Kidney capillary endothelial cell (primary cell): ENCODE results near the gene C14orf132.

Experiments
- DNase-seq: peaks from one replicate; pipeline ENCODE4 v3.0.0-alpha.2; 2018; ENCODE audit warnings: low spot score

The C14orf132 gene

DNA sequence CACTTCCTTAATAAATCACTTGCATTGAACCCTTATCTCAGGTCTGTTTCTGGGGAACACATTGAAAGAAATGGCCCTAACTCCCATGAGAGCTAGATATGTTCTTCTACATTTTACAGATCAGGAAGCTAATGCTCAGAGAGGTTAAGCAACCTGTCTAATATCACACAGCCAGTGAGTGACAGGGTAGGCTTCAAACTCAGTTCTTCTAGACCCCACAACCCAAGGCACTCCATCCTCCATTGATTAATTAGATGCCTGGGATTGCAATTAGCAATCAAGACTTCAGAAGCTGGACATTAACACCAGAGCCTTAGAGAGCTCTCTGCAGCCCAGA is 59.8 kb downstream of the C14orf132 start:
- no peak for DNase-seq

GRCh38 chr14:96100161-96101064 is 61.3 kb downstream of the C14orf132 start:
- DNase-seq = peak; percentile 87

DNA sequence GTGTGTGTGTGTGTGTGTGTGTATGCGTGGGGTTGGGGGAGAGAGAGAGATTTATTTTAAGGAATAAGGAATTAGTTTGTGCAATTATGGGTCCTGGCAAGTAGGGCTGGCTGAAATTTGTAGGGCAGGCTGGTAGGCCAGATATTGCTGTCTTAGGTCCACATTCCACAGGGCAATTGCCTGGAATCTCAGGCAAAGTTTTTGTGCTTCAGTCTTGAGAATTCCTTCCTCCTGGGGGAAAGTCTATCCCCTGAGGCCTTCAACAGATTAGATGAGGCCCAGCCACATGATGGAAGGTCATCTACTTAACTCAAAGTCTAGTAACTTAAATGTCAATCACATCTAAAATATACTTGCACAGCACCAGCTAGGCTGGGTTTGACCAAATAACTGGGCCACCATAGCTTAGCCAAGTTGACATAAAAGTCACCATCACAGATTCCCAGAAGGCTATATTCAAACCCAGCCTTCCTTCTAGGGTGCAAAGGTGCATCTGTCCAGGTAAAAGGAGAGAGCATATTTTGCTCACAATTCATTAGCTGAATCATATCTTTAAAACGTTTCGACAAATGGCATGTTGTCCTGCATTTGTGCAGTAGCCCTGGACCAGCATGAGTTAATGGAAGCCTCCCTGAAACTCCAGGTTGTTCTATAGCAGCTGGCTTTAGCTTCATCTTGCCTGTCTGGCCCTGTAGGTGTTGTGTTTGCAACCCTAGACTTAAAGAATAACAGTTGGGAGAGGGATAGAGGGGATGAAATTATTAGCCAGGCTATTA is 63.1 kb downstream of the C14orf132 start:
- no peak for DNase-seq

- DNase-seq = no peak
Observed at GRCh38 chr14:96103075-96103474, 63.9 kb downstream of the C14orf132 start.

DNA sequence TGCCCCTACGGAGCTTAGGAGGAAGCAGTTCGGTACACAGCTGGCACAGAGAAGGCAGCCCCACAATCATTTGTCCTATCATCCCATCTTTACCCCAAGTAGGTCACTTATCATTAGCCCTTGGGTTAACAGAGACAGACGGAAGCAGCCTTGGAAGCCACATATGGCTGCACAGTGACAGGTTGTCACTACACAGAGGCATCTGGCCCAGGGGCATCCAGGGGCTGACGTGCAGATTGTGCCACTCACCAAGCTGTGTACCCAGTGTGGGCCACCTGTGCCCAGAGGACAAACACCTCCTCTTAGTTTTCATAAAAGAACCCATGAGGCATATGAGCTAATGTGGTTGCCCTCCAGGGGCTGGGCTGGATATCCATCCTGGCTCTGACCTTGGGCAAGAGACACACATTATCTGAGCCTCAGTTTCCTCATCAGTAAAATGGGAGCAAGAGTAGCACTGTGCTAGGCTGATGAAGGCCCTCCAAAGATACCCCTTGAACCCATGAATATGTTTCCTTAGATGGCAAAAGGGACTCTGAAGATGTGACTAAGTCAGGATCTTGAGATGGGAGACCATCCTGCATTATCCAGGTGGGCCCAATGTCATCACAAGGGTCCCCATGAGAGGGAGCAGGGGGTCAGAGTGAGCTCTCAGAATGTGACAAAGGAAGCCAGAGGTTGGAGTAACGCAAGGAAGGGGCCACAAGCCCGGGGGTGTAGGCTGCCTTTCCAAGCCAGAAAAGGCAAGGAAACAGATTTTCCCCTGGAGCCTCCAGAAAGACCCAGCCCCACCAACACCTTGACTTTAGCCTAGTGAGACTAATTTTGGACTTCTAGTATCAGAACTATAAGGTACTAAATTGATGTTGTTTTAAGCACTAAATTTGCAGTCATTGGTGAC is 64.6 kb downstream of the C14orf132 start:
- DNase-seq = no peak

- peak; percentile 68 for DNase-seq
Observed at GRCh38 chr14:96104469-96105057, 65.4 kb downstream of the C14orf132 start.

GRCh38 chr14:96105089-96105925 is 66.1 kb downstream of the C14orf132 start:
- no peak for DNase-seq

DNA sequence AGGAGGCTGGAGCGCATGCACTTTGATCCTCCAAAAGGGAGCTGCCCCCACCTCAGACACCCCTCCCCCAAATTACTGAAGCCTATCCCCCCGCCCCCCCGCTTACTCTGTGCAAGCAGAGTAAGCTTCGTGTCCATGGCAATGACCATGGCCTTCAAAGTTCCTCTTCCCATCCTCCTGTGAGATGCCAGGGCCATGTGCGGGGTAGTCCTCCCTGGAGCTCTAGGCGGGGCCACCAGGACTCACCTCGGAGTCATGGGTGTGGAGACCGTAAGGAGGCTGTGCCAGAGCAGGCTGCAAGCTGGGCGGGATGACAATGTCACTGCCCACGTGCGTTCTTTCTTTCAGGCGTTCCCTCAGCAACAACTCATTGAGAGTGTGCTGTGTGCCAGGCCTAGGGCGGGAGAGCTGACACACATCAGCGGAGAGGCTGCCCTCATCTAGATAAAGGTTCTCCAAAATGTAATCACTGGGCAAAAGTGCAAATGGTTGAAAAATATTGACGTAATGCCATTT is 66.8 kb downstream of the C14orf132 start:
- DNase-seq = no peak

DNA sequence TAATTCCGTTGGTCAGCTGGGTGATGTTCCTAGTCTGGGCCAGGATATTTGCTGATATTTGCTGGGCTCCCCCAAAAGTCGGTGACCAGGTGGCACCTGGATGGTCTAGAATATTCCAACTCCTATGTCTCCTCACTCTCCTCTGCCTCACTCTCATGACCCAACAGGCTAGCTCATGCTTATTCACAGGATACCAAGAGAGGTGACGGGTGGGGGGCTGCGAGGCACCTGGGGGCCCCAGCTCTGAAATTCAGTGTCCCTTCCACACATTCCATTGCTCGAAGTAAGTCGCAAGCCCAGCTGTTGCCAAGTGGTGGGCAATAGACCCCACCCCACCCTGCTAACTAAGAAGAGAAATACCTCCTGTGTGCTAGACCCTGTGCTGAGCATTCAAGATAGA is 67.7 kb downstream of the C14orf132 start:
- no peak for DNase-seq

GRCh38 chr14:96108061-96108795 is 69.1 kb downstream of the C14orf132 start:
- no peak for DNase-seq

DNA sequence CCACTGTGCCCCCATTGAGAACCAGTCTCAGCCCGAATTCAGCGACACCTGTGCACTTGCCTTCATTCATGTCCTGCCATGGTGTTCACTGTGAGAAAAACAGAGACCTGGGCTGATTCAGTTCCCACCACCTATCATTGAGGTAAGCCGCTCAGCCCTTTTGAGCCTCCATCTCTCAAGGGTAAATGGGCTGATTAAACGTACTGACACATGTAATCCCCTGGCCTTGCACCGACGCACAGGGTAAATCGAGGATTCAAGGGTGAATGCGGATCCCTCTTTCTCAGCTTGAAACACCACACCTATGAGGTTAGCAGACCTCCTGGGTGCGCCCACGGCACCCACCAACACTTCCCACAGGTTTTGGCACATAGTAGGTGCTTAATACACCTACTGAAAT is 69.7 kb downstream of the C14orf132 start:
- DNase-seq = no peak

DNA sequence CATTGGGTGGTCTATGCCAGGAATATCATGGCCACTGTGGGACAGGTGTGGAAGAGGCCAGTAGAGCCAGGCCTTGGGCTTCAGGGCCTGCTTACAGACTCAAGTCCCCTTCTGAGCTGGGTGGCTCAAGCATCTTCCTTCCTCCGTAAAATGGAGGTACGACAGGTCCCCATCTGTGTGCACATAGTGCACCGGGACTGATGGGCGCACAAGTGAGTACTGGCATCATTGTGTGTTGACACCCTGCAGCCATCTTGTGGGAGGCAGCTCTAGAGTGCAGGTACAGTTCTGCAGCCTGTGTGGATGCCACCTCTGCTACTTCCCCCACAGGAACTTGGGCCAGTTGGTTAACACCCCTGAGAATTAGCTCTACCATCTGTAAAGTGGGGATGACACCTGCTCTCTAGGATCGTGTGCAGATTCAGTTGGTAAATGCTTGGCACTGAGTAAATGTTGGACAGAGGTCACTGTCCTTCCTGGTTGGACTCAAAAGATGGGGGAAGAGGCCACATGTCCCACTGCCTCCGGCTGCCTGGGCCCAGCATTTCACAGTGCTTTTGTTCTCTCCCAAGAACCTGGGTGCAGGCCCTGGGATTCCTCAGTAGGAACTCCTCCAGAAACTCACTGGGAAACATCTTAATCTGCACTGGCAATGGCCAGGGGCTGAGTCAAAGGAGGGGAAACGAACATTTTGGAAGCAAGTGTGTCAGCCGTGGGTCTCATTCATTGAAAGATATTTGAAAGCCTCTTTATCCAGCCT is 70.6 kb downstream of the C14orf132 start:
- DNase-seq = no peak

GRCh38 chr14:96112032-96112431 is 72.9 kb downstream of the C14orf132 start:
- no peak for DNase-seq

GRCh38 chr14:96114002-96114401 is 74.8 kb downstream of the C14orf132 start:
- DNase-seq = no peak

DNA sequence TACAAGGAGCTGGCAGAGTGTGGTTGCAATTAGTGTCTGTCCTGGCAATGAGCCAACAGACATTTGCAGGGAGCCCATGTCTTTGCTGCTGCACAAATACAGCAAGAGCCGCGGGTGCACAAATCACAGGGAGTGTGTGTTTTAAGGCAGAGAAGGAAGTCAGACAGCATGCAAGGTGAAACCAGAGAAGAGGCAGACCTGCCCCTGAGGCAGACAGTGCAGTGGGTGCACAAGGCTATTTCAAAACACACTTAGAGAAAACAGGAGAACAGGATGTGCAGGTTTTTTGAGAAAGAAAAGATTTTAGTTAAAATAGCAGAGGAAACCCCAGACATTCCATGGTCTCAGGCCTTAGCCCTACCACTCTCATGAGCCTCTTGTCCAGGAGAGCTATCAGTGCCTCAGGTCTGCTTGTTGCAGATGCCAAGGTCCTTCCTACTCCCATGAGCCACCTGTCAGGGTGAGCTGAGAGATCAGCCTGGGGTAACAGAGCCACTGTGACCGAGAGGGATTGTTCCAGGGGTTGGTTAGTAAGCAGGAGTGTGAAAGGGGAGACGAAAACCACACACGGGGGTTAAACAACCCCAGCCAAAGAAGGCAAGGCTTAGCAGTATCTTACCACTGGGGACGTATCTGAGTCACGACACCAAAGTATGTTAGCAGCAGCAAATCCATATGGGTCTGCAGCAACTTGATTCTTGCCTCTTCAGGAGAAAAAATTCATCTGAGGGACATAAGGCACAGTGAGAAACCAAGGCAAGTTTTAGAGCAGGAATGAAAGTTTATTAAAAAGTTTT is 78.1 kb downstream of the C14orf132 start:
- no peak for DNase-seq

DNA sequence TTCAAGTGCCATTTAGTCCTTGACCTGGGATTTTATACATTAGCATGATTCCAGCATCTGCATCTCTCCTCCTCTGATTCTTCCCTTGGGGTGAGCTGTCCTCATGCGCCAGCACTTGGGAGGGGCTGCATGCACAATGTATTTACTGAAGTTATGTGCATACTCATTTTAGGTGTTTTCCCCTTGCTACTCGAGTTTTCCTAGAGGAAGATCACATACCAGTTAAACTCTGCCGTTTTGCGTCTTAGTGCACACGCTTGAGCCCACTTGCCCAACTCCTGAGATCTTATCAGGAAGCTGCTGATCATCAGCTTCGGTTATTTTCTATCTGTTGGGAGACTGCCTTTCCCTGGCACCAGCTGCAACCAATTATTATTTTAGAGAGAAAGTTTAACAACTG is 78.8 kb downstream of the C14orf132 start:
- DNase-seq = no peak

GRCh38 chr14:96118391-96118790 is 79.2 kb downstream of the C14orf132 start:
- no peak for DNase-seq

- DNase-seq = no peak
Observed at GRCh38 chr14:96119947-96120346, 80.8 kb downstream of the C14orf132 start.
